Ecto neural progenitor cell (in vitro differentiated cells): ENCODE measurements around the gene TXNDC15.
"Not testable (repeated sequence)": the region's sequence is repeated elsewhere in the genome, so short reads cannot be mapped to it uniquely, and the experiment has no call there.

Experiments used
- DNase-seq: peaks from one replicate; pipeline ENCODE4 v3.0.0-alpha.2; 2018; ENCODE audit warnings: low spot score

The TXNDC15 gene

GRCh38 chr5:134878403-134878802, 4.2 kb downstream of the TXNDC15 start:
- no peak for DNase-seq

- no peak for DNase-seq
Measured at GRCh38 chr5:134879456-134879855, 5.3 kb downstream of the TXNDC15 start.

GRCh38 chr5:134880937-134881336, 6.8 kb downstream of the TXNDC15 start:
- DNase-seq = not testable (repeated sequence)

- not testable (repeated sequence) for DNase-seq
Measured at GRCh38 chr5:134881711-134882110, 7.5 kb downstream of the TXNDC15 start.

GRCh38 chr5:134887593-134888159, 13.5 kb downstream of the TXNDC15 start:
- no peak for DNase-seq

- DNase-seq = no peak
Measured at GRCh38 chr5:134889335-134889734, 15.2 kb downstream of the TXNDC15 start.

- DNase-seq = no peak
Measured at GRCh38 chr5:134891473-134891872, 17.3 kb downstream of the TXNDC15 start.

- DNase-seq = no peak
Measured at GRCh38 chr5:134892282-134892681, 18.1 kb downstream of the TXNDC15 start.

GRCh38 chr5:134892926-134893325, 18.8 kb downstream of the TXNDC15 start:
- no peak for DNase-seq

GRCh38 chr5:134893748-134894505, 19.8 kb downstream of the TXNDC15 start:
- DNase-seq = no peak

GRCh38 chr5:134902071-134902801, 28.1 kb downstream of the TXNDC15 start:
- no peak for DNase-seq

GRCh38 chr5:134904610-134905245, 30.6 kb downstream of the TXNDC15 start, which contains the start of gene PCBD2:
PCBD2 (plus strand) TSS chr5:134905131; CDS start chr5:134905140, 9 bp downstream.
- peak; percentile 95 for DNase-seq

- no peak for DNase-seq
Measured at GRCh38 chr5:134905246-134905996, 31.2 kb downstream of the TXNDC15 start.

GRCh38 chr5:134906811-134907210, 32.6 kb downstream of the TXNDC15 start:
- DNase-seq = no peak

GRCh38 chr5:134910752-134911151, 36.6 kb downstream of the TXNDC15 start:
- not testable (repeated sequence) for DNase-seq

- DNase-seq = no peak
Measured at GRCh38 chr5:134911285-134912206, 37.4 kb downstream of the TXNDC15 start.

- no peak for DNase-seq
Measured at GRCh38 chr5:134913254-134913653, 39.1 kb downstream of the TXNDC15 start.

GRCh38 chr5:134913795-134914194, 39.6 kb downstream of the TXNDC15 start:
- DNase-seq = no peak

GRCh38 chr5:134917070-134917815, 43.1 kb downstream of the TXNDC15 start:
- no peak for DNase-seq

- no peak for DNase-seq
Measured at GRCh38 chr5:134918861-134919260, 44.7 kb downstream of the TXNDC15 start.
